ENCODE data around the gene LIN7C. TPM values are rescaled to one million over a fixed set of nuclear protein-coding genes. Genes with fewer than 3 reads are reported as not detected.

The LIN7C gene
- total and polyA plus RNA-seq, 2 of the 13 experiments (the other 11 are each of a cell fraction or from before 2014, with no cell fraction given) = 14.8 to 37.2 TPM

GRCh38 chr11:27462543-27462942 lies 44.0 kb downstream of the LIN7C start (continued):
- no peak for TF ChIP-seq GRHL1 (CRISPR knock-in tag; conservative IDR thresholded peaks at IDR 0.05)
- TF ChIP-seq TFE3 (CRISPR knock-in tag; IDR thresholded peaks at IDR 0.05) = no peak
- no peak for TF ChIP-seq AHR (CRISPR knock-in tag; IDR thresholded peaks at IDR 0.05)
- no peak for TF ChIP-seq GABPA (IDR thresholded peaks at IDR 0.05; ENCODE audit: low read depth, low read length)
- no peak for TF ChIP-seq GABPA (CRISPR knock-in tag; IDR thresholded peaks at IDR 0.05; ENCODE audit: low read depth)
- TF ChIP-seq ARHGAP35 (CRISPR knock-in tag; IDR thresholded peaks at IDR 0.05; ENCODE audit: borderline replicate concordance) = no peak

DNA sequence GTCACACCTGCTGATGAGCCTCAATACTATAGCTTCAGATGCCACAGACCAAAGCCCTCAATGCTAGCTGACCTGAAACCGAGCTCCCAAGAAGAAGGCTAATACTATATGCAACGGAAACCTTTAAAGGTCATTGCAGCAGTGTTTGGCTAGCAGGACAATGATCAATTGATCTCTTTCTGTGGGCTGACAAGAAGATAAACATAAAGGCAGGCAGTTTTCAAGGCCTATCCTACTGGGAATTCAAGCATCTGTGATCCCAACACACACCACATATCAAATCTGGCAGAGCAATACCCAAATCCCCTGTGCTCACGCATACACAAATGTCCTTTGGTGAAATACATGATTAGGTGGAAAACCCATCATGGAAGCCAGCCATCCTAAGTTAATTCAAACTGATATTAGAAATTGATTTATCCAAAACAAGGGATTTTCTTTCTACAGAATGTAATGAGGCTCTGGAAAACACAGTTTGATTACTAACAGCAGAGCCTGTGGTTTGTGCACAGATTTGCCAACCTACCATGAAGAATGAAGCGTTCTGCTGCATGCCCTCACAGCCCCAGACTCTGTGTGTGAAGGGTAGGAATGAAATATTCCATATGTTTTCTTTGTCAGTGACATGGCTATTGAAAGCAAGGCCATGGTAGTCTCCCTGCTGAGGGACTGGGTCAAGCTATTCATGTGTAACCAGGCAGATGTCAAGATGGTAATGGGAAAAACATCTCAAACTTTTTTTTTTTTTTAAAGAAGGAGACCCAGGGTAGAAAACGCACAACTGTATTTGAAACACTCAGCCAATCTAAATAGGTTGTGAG lies 46.2 kb downstream of the LIN7C start:
- WGBS (ENCODE audit: low lambda C conversion rate) = 9% methylated on average over 5 of the region's 5 CpGs
- peaks cover 12% of the 10 kb centered on the region for H4K20me1 ChIP-seq (ENCODE audit: insufficient read depth, low read length)
- intact Hi-C loops (cut with micrococcal nuclease; ENCODE audit: unreplicated experiment) = no loop called here
- H3K27me3 ChIP-seq (ENCODE audit: control insufficient read depth in 1 of 2, insufficient read depth in 2 of 2, low read length in 2 of 2) = no peaks in the 10 kb centered on the region
- DNase-seq (ENCODE audit: low spot score) (peak; percentile 96), ATAC-seq (peak; percentile 95), FAIRE-seq (peak; percentile 89)
- CTCF ChIA-PET (ENCODE audit: low intra/inter-chr PET ratio, low total read pairs) = no interaction called here
- peak overlapping the region; percentile 64 for H3K9ac ChIP-seq (ENCODE audit: insufficient read depth, low read depth, low read length)
- H3K9me3 ChIP-seq (ENCODE audit: low read length) = no peaks in the 10 kb centered on the region
- peaks cover 0 to 1% of the 10 kb centered on the region in 2 experiments; a peak in 2 of 5 replicates for H3K36me3 ChIP-seq (replicated peaks in 1 of 2; ENCODE audit: control insufficient read depth in 1 of 2, insufficient read depth in 2 of 2, low read length in 2 of 2)
- H3K79me2 ChIP-seq (ENCODE audit: insufficient read depth, low read length) = peaks cover 99% of the 10 kb centered on the region
- H3K4me1 ChIP-seq (ENCODE audit: insufficient read depth, low read length) = peaks cover 100% of the 10 kb centered on the region
- peak overlapping the region; percentile 93 for H3K27ac ChIP-seq (ENCODE audit: extremely low read length, insufficient read depth, low read length)
- H2AFZ ChIP-seq (ENCODE audit: low read length) = no peak overlapping the region
- BruUV-seq (replicated peaks) = no TSS peak
- POLR2A ChIA-PET = interaction anchor here (0.6 to 2.4 kb wide), 10 partner anchors 8 to 86 kb away, joined by 3 to 17 read pairs (median 6); partner anchors contain the start of gene LGR4
- H3K4me3 ChIP-seq (replicated peaks in 1 of 3; ENCODE audit: insufficient read depth in 1 of 3, low read depth in 2 of 3, low read length in 3 of 3) = peak overlapping the region; percentile 19 to 52 (median 31); a peak in 4 of 6 replicates
- in situ Hi-C loops (cut with HindIII; ENCODE audit: extremely low pct_ligation_motif_present, low pct_unique_long_range_greater_than_20kb) = no loop called here
- peak overlapping the region; percentile 82 for H3K4me2 ChIP-seq (ENCODE audit: low read depth, low read length)
- TF ChIP-seq POLR2G (IDR thresholded peaks at IDR 0.05; ENCODE audit: low read depth, low read length) (no peak), RNF2 (conservative IDR thresholded peaks at IDR 0.05; ENCODE audit: low read depth) (no peak), MIXL1 (CRISPR knock-in tag; IDR thresholded peaks at IDR 0.05) (peak; percentile 72; the same call in 1 of the 2 replicates), BCL6 (CRISPR knock-in tag; IDR thresholded peaks at IDR 0.05) (peak; percentile 56; the same call in 1 of the 2 replicates), BORCS8-MEF2B (CRISPR knock-in tag; IDR thresholded peaks at IDR 0.05) (no peak), HMG20A (CRISPR knock-in tag; IDR thresholded peaks at IDR 0.05; ENCODE audit: borderline replicate concordance) (peak; percentile 85; the same call in 1 of the 2 replicates), SRF (IDR thresholded peaks at IDR 0.05; ENCODE audit: low read depth, low read length) (0 out of 2 replicates have a peak, but pooled peaks have one; percentile 37), ARID4A (CRISPR knock-in tag; IDR thresholded peaks at IDR 0.05; ENCODE audit: borderline replicate concordance) (peak; percentile 62; the same call in 1 of the 2 replicates), CBX1 (IDR thresholded peaks at IDR 0.05; ENCODE audit: low read depth) (no peak)
